Kidney glomerular epithelial cell (primary cell): Measurements from ENCODE around the gene FBXO24.

Source experiments
- DNase-seq: peaks from one replicate; lab custom pipeline; 2025; lab: John Stamatoyannopoulos, UW

Gene FBXO24

DNA sequence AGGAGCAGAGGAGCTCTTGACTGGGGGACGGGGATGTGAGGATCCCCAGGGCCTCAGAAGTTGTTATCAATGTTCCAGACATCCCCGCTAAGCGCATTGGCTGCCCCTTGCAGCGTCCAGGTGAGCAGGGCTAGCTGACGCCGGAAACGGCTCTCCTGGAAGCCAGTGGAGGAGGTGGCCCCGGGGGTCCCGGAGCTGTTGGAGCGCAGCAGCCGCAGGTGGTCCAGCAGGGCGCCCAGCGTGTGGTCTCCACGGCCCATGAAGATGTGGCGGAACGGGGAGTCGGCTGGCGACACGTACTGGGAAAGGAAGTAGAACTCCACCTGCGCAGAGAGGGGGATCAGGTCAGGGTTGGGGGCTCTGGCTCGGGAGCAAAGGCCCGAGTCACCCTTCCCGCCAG is 34.7 kb downstream of the FBXO24 start:
- DNase-seq: no peak

DNA sequence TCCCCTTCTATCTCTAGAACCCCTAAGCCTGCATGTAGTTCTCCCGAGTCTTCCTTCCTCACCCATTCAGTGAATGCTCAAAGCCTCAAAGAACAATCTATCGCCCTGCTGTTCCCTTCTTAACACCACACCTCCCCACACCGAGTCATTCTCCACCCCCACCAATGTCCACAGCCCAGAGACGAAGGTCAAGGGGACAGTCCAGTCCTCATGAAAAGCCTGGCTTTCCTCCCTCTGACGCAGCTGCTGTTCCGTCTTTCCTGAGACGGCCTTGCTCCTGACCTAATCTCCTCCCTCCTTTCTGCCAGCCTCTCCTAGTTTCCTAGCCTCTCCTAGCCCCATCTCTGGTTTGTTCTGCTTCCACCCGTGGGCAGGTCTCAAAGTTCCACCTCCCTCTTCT is 35.4 kb downstream of the FBXO24 start:
- no peak for DNase-seq

DNA sequence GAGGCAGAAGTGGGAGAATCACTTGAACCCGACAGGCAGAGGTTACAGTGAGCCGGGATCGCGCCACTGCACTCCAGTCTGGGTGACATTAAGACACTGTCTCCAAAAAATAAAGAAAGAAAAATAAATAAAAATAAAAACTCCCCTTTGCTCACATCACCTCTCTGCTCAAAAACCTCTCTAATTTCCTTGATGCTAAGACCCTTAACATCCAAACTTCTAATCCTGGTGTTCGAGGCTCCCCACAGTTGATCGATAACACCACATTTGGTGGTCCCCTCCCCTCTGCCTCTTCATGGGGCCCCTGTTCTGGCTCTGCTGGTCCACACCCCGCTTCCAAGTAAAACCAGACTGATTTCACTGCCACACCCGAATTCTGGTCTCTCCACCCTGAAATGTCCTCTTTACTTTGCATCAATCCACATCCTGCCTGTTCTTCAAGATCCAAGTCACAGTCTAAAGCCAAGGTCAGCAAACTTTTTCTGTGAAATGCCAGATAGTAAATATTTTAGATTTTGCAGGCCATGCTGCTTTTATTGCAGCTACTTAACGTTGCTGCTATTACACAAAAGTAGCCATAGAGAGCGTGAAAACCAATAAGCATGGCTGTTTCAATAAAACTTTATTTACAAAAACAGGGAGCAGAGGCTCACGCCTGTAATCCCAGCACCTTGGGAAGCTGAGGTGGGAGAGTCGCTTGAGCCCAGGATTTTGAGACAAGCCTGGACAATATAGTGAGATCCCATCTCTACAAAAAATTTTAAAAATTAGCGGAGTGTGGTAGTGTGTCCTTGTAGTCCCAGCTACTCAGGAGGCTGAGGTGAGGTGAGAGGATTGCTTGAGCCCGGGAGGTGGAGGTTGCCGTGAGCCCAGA is 38.1 kb downstream of the FBXO24 start:
- no peak for DNase-seq

DNA sequence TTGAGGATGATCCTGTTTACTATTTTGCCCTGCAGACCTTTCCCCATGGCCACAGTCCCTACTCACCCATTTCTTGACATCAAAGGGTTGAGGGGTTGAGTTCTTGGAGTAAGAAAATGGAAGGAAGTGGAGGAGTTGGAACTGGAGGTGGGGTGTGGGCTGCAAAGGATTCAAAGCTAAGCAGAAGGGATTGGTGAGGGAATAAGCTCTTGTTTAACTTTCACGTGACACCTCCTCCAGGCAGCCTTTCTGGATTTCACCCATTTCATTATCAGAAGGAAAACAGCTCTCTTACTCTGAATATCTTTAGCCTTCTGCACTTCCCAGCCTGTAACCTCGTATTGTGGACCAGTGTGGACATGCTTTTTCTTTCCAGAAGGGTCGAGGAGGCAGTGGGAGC is 39.9 kb downstream of the FBXO24 start:
- no peak for DNase-seq

DNA sequence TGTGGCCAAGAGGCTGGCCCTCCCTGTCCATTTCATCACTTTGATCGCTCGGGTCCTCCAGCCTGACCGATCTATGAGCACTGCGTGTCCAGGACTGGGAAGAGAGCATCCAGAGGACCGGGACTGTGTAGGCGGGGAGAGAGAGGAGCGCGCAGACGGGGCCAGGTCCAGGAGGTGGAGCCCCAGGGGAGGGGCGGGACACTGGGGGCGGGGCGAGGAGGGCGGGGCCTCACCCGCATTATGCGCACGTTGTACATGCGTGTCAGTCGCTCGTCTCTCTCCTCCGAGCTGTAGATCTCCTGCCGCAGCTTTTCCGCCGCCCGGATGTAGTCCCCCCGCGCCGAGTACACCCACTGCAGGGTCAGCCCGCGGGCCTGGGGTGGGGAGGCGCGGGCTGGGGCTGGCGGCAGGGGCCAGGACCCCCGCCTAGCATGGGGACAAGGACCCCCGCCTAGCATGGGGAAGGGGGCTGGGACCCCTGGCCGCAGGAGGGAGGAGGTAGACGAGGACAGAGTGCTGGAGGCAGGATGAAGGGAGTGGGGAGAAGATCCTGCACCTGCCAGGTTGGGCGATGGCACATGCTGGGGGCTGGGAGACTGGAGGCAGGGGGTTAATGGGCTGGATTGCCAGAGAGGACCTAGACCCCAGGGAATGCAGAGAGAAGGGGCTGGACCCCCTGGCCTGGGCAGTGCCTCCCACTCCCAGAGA is 40.6 kb downstream of the FBXO24 start:
- no peak for DNase-seq

DNA sequence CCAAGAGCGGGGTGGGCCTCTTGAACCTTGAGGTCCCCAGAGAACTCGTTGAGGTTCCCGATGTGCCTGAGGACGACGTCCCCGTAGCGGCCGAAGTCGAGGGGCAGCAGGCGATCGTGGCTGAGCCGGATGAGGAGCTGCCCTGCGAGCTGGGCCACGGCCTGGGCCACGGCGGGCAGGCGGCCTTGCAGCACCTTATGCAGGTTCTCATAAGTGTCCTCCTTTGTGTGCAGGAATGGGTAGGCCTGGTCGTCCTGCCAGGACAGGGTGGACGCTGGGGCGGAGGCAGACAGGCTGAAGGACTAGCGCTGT is 41.1 kb downstream of the FBXO24 start:
- no peak for DNase-seq

DNA sequence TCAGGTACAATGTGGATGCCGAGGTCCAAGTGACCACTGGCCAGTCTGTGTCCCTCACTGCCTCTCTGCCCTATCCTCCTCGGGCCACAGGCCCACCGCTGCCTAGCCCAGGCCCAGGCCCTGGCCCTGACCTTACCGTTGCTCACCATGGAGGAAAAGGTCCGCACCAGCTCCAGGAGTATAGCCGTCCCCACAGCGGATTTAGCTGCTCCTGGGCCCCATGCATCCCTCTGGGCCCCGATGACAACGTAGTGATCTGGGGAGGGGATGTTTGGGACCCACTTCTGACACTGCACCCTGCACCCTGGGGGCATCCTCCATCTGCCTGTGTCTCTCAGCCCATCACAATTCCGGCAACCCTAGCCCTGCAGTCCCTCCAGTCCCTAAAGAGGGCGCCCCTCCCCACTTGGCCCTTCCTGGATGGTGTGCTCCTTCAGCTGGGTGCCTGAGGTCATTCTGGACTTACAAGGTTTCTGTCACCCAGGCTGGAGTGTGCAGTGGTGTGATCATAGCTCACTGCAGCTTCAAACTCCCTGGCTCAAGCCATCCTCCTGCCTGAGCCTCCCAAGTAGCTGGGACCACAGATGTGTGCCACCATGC is 43.1 kb downstream of the FBXO24 start:
- no peak for DNase-seq

DNA sequence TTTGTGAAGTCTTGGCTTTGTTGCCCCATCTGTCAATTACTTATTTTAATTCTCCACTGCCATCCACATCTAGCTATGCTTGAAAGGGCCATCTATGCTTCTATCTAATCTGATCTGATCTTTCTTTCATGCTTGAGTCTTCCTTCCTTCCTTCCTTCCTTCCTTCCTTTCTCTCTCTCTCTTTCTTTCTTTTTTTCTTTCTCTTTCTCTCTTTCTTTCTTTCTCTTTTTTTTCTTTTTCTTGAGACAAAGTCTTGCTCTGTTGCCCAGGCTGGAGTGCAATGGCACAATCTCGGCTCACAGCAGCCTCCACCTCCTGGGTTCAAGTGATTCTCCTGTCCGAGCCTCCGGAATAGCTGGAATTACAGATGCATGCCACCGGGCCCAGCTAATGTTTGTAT is 43.9 kb downstream of the FBXO24 start:
- no peak for DNase-seq

DNA sequence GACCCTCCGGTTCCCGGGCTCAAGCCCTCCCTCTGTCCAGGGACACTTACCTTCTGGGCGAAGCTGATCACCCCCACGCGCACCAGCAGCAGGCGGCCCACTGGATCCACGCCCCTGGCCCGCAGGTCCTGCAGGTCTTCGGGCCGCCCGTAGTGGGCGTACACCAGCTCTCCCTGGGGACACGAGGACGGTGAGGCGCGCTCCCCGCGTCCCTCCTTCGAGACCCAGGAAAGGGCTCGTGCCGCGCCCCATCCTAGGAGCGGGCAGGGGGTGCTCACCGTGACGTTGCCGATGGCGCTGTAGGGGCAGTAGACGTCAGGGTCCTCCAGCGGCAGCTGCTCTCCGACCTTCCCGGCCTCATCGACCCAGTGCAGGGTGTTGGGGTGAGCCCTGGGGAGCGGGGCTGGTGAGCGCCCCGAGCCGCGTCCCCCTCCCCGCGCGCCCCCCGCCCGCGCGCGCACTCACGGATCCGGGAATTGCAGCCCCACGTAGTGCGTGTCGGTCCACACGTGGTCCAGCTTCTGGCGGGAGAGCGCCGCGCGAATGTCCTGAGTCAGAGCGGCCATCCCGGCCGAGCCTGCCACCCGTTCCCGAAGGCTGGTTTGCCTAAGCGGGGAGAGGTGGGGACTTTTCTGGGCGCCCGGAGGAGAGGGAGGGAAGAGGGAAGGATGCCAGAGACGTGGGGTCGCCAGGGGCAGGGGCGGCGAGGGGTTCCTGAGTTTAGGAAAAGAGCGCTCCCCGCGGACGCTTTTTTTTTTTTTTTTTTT is 47.0 kb downstream of the FBXO24 start:
- no peak for DNase-seq

DNA sequence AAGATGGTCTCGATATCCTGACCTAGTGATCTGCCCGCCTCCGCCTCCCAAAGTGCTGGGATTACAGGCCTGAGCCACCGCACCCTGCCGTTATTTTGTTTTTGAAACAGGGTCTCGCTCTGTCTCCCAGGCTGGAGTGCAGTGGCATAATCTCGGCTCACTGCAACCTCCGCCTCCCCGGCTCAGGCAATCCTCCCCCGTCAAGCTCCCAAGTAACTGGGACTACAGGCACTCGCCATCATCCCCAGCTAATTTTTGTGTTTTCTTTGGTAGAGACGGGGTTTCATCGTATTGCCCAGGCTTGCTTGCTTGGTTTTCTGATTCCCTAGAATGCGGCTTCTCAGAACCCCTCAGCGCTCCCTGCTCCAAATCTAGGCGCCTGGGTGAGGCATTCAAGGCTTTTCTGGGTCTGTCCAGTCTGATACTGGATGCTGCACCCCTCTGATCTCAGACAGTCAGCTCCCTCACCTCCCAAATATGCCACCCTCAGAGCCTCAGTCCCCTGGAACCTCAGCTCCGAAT is 53.9 kb downstream of the FBXO24 start:
- no peak for DNase-seq

DNA sequence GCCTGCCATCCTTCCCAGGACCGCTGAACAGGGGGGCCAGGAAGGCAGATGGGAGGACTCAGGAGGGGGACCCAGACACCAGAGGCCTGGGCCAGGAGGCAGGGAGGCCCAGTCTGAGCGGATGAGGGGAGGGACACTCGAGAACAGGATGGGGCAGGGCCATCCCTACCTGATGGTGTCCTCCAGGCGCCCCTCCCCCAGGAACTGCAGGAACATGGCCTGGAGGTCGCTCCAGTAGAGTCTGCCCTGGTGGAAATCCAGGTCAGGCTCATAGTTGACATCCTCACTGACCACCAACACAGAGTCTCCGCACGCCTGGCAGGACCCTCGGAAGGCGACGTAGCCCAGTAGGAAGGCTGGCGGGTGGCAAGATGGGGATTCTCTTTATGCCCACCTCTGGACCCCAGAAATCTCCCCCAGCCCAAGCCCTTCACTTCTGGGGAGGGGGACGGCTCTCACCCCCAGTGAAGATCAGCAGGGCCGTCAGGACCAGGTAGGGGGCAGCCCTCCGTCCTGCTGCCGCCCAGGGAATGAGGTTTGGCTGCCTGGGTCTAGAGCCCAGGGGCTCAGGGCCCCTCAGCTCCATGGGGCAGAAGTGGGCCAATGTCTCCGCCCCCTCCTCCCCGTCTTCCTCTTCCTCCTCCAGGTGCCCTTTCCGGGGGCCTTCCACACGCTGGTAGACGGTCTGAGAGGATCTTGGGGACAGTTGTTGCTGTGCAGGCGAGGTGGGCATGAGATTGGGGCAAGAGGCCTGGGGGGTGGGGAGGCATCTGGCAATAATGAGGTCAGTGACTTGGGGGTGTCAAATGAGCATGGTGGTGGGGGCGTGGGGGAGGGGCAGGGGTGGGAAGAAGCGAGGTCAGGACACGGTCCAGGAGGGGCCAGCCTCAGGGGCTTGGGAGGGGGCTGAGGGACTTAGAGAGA is 54.7 kb downstream of the FBXO24 start:
- DNase-seq: no peak

DNA sequence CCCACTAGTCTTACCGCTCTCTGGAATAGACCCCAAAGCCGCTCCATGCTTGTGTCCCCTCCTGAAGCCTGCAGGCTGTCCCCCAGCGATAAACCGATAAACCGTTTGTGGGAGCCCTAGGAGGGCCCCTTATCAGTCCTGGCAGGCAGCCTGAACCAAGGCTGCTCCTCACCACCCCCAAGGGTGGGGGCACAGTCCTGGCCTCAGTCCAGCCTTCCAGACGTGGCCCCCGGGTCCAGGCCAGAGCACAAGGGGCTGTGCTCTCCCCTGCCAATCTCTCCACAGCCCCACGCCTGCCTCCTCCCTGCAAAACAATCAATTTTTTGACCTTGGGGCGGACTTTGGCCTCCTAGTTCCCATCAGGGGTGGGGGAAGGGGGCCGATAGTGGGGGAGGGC is 55.3 kb downstream of the FBXO24 start, which contains the start of gene TFR2:
Gene TFR2, minus strand, starts transcription at position 90 of the 397 bp plus-strand sequence. Its CDS starts 43 bp downstream, at position 47.
- no peak for DNase-seq

DNA sequence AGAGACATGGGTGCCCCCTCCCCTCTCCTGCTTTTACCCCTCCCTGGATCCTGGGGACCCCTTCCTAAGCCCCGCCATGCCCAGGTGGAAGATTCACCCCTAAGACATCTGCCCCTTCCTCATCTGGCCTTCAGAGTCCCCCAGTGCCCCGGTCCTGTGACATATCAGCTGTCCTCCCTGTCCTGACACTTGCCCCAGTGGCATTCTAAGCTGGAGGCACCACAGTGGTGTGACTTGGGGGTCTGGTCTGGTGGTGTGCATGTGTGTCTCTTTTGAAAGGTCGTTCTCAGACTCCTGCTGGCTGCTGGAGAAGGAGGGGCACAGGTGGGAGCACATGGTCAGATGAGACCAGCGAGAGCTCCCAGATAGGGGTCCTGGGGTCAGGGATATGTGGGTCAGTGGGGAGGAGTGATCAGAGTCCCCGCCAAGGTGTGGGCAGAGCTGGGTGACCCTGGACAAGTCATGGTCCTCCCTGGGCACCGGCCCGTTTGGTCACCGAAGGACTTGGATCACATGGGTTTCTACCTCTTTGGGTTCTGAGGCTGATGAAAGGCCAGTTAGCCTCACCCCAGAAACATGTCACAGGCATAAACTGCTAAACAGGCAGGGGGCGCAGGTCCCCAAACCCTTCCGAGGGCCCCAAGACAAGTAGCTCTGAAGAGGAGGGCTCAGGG is 55.9 kb downstream of the FBXO24 start:
- DNase-seq: no peak

DNA sequence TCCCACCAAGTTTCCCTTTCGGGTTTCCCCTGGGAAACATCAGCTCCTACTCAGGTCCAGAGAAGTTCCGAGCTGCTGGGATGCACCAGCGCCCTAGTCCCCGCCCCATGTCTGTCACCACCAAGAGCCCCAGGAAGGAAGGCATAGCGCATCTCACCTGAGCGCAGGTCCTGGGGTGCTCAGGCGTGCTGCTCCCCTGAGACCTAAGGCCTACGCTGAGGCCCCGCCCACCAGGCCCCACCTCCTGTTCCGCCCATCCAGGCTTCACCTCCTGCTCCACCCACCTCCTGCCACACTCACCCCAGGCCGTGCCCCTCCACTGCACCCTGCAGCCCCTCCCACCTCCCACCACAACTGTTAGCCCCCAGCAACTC is 56.4 kb downstream of the FBXO24 start:
- DNase-seq: no peak

DNA sequence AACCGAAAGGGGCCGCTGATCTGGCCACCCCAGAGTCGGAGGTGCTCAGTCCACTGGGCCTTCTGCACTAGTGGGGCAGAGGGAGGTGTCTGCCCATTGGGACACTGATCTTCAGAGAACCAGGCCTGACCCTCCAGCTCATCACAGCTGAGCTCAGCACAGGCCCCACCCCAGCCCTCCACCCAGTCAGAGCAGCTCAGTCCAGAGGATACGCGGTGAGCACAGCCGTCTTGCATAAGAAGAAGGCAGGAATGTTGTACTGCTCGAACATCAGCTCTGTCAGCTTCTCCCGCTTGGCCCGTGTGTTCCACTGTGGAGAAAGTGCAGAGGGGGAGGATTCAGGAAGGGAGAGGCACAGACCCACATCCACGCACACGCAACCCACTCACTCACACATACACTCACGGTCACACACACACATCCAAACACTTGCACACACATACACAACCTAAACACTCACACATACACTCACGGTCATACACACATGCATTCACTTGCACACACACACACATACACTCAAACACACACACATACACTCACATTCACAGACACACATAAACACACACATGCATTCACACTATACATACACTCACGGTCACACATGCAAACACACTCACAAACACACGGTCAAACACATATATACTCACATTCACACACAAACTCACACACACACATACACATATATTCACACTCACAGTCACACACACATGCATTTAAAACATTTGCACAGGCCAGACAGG is 63.9 kb downstream of the FBXO24 start:
- no peak for DNase-seq
